Neuron (in vitro differentiated cells): Measurements from ENCODE around the gene RBMY1J.
"Not testable (repeated sequence)": the region's sequence is repeated elsewhere in the genome, so short reads cannot be mapped to it uniquely, and the experiment has no call there.

Experiments used
- H2AFZ ChIP-seq: one replicate; pipeline ENCODE4 v1.6.1; 2013; ENCODE audit warnings: low read depth, mild to moderate bottlenecking, inconsistent platforms, low read length, moderate library complexity
- H3K27me3 ChIP-seq: one replicate; pipeline ENCODE4 v1.6.1; 2013; ENCODE audit warnings: low read length; ENCODE audit not compliant: insufficient read depth
- H3K36me3 ChIP-seq: one replicate; pipeline ENCODE4 v1.6.1; 2013; ENCODE audit warnings: low read length; ENCODE audit not compliant: insufficient read depth
- H3K4me1 ChIP-seq: one replicate; pipeline ENCODE4 v1.6.1; 2013; ENCODE audit warnings: low read length; ENCODE audit not compliant: insufficient read depth
- H3K4me3 ChIP-seq: 2 replicates; pipeline ENCODE4 v1.5.1; 2013; ENCODE audit warnings: mild to moderate bottlenecking, low read length, moderate library complexity
- H3K9me3 ChIP-seq: one replicate; pipeline ENCODE4 v1.6.1; 2013; ENCODE audit warnings: low read length

Gene RBMY1J

GRCh38 chrY:22403110-22403509 lies at the start of gene RBMY1J:
Gene RBMY1J (plus strand): TSS chrY:22403410. CDS start chrY:22405448, 2,038 bp downstream.
- H2AFZ ChIP-seq, H3K9me3 ChIP-seq, H3K4me1 ChIP-seq, H3K27me3 ChIP-seq, H3K4me3 ChIP-seq, H3K36me3 ChIP-seq: not testable (repeated sequence)

DNA sequence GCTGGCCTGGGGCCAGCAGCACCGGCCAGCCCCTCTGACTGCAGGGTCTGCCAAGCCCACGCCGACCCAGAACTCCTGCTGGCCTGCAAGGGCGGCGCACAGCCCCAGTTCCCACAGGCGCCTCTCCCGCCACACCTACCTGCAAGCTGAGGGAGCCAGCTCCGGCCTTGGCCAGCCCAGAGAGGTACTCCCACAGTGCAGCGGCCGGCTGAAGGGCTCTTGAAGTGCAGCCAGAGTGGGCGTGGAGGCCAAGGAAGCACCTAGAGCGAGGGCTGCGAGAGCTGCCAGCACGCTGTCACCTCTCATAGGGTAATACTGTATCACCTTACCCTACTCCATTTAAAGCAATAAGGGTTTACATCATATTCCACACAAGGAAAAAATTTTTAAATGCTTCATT lies 35.8 kb upstream of the RBMY1J start:
- Histone ChIP-seq H3K36me3 (no peaks in the 10 kb centered on the region), H3K4me1 (no peaks in the 10 kb centered on the region), H2AFZ (no peak overlapping the region), H3K27me3 (no peaks in the 10 kb centered on the region), H3K4me3 (no peak overlapping the region), H3K9me3 (no peaks in the 10 kb centered on the region)

DNA sequence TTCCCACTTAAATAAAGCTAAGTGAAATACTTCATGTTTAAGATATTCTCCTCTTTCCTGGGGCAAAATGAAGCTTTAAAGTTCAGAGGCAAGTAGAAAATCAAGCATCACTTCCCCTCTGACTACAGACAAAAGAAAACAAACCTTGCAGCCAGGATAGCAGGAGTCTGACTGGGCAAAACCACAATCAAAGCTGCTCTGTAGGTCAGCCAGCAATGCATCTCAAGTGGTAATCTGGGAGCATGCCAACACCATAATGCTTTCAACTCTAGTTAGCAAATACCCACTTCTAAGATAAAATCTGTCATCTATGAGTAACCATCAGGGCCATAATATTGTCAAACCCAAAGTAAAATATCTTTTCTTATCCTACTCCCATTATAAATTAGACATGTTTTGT lies 32.6 kb upstream of the RBMY1J start:
- H2AFZ ChIP-seq, result no peak overlapping the region
- no peak overlapping the region for H3K4me3 ChIP-seq
- H3K4me1 ChIP-seq, result no peaks in the 10 kb centered on the region
- no peaks in the 10 kb centered on the region for H3K9me3 ChIP-seq
- H3K36me3 ChIP-seq, result no peaks in the 10 kb centered on the region
- no peaks in the 10 kb centered on the region for H3K27me3 ChIP-seq

DNA sequence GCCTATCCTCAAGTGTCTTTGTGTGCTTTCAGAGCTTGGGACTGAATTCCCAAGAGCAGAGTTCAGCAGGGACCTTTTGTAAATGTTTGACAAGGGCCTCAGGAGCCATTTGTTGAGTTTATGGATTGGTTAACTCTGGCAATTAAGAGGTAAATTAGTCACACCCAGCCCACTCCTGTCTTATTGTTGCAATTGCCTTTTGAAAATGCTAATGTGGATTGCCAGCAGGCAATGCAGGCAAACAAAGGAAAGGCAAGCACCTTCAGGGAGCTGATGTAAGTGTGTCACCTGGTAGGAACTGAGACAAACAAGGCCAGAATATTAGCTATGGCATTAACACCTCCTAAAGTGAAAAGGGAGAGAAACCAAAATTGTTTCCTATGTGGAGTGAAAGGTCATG lies 29.7 kb upstream of the RBMY1J start:
- Histone ChIP-seq H3K27me3 (no peaks in the 10 kb centered on the region), H3K9me3 (no peaks in the 10 kb centered on the region), H3K4me3 (no peak overlapping the region), H3K4me1 (no peaks in the 10 kb centered on the region), H3K36me3 (no peaks in the 10 kb centered on the region), H2AFZ (no peak overlapping the region)

GRCh38 chrY:22444718-22445396 lies 41.6 kb downstream of the RBMY1J start:
- not testable (repeated sequence) for H3K36me3 ChIP-seq, H3K9me3 ChIP-seq, H3K27me3 ChIP-seq, H3K4me3 ChIP-seq, H2AFZ ChIP-seq, H3K4me1 ChIP-seq

- not testable (repeated sequence) for H3K4me1 ChIP-seq, H3K4me3 ChIP-seq, H3K27me3 ChIP-seq, H2AFZ ChIP-seq, H3K36me3 ChIP-seq, H3K9me3 ChIP-seq
Measured at GRCh38 chrY:22455522-22455921, 52.3 kb downstream of the RBMY1J start.

GRCh38 chrY:22461962-22462361 lies 58.8 kb downstream of the RBMY1J start:
- H3K4me3 ChIP-seq, H3K9me3 ChIP-seq, H2AFZ ChIP-seq, H3K36me3 ChIP-seq, H3K27me3 ChIP-seq, H3K4me1 ChIP-seq: not testable (repeated sequence)
